DND-41 (cell line): Measurements from ENCODE around the gene GSTA5.
"Not testable (repeated sequence)": the region's sequence is repeated elsewhere in the genome, so short reads cannot be mapped to it uniquely, and the experiment has no call there.

Experiments used
- EZH2 ChIP-seq: IDR thresholded peaks from 3 replicates; pipeline ENCODE4 v1.6.1; 2012; ENCODE audit warnings: borderline replicate concordance, low read depth, mild to moderate bottlenecking, moderate library complexity, low read length, inconsistent platforms; ENCODE audit not compliant: severe bottlenecking
- TF ChIP-seq, protein P1 (sequence below): IDR thresholded peaks from 2 replicates; pipeline ENCODE4 v1.5.1; 2012; ENCODE audit warnings: borderline replicate concordance, low read length, moderate library complexity, mild to moderate bottlenecking; ENCODE audit not compliant: poor library complexity, severe bottlenecking; ENCODE audit errors: extremely low read depth

- TF ChIP-seq, protein P1, sequence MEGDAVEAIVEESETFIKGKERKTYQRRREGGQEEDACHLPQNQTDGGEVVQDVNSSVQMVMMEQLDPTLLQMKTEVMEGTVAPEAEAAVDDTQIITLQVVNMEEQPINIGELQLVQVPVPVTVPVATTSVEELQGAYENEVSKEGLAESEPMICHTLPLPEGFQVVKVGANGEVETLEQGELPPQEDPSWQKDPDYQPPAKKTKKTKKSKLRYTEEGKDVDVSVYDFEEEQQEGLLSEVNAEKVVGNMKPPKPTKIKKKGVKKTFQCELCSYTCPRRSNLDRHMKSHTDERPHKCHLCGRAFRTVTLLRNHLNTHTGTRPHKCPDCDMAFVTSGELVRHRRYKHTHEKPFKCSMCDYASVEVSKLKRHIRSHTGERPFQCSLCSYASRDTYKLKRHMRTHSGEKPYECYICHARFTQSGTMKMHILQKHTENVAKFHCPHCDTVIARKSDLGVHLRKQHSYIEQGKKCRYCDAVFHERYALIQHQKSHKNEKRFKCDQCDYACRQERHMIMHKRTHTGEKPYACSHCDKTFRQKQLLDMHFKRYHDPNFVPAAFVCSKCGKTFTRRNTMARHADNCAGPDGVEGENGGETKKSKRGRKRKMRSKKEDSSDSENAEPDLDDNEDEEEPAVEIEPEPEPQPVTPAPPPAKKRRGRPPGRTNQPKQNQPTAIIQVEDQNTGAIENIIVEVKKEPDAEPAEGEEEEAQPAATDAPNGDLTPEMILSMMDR = not testable (repeated sequence)
- not testable (repeated sequence) for TF ChIP-seq EZH2
These were observed 46.2 kb downstream of the GSTA5 start for GRCh38 chr6:52794366-52794765.
